ENCODE results near the gene SMC1B. TPM values are rescaled to one million over a fixed set of nuclear protein-coding genes. Genes with fewer than 3 reads are reported as not detected.
A peak's percentile ranks its signal among the peaks of the same experiment; 100 is the strongest.

SMC1B gene
- total and polyA plus RNA-seq, 5 donors from 2014 or later = not detected

- H3K27ac ChIP-seq (ENCODE audit: insufficient read depth, low read length, poor library complexity, severe bottlenecking) = no peak overlapping the region
- no peaks in the 10 kb centered on the region for H3K27me3 ChIP-seq (ENCODE audit: control insufficient read depth, insufficient read depth, low read length)
- ATAC-seq (ENCODE audit: low read depth in 2 of 2) (no peak), DNase-seq (no peak)
- H3K4me1 Mint-ChIP-seq = no peaks in the 10 kb centered on the region
- H3K4me3 Mint-ChIP-seq = no peak overlapping the region
- H3K4me3 ChIP-seq (ENCODE audit: low read depth, low read length) = no peak overlapping the region
- H3K36me3 Mint-ChIP-seq = no peaks in the 10 kb centered on the region
- H3K9me3 Mint-ChIP-seq = no peaks in the 10 kb centered on the region
- no peaks in the 10 kb centered on the region for H3K4me1 ChIP-seq (ENCODE audit: control insufficient read depth, insufficient read depth, low read length, poor library complexity, severe bottlenecking)
- H3K27ac Mint-ChIP-seq = no peak overlapping the region
- H3K27me3 Mint-ChIP-seq = peaks cover 9% of the 10 kb centered on the region
- no peaks in the 10 kb centered on the region for H3K36me3 ChIP-seq (ENCODE audit: control insufficient read depth, insufficient read depth, low read length)
- no peaks in the 10 kb centered on the region for H3K9me3 ChIP-seq (ENCODE audit: control insufficient read depth in 2 of 2, low read length in 2 of 2)
These were observed 42.2 kb upstream of the SMC1B start for GRCh38 chr22:45455621-45456020.

- Mint-ChIP-seq H3K9me3 (no peaks in the 10 kb centered on the region), H3K27ac (no peak overlapping the region), H3K36me3 (no peaks in the 10 kb centered on the region), H3K27me3 (peaks cover 9% of the 10 kb centered on the region), H3K4me3 (no peak overlapping the region), H3K4me1 (no peaks in the 10 kb centered on the region)
- Histone ChIP-seq H3K27ac (ENCODE audit: insufficient read depth, low read length, poor library complexity, severe bottlenecking) (no peak overlapping the region), H3K36me3 (ENCODE audit: control insufficient read depth, insufficient read depth, low read length) (no peaks in the 10 kb centered on the region), H3K4me1 (ENCODE audit: control insufficient read depth, insufficient read depth, low read length, poor library complexity, severe bottlenecking) (no peaks in the 10 kb centered on the region), H3K4me3 (ENCODE audit: low read depth, low read length) (no peak overlapping the region), H3K27me3 (ENCODE audit: control insufficient read depth, insufficient read depth, low read length) (no peaks in the 10 kb centered on the region), H3K9me3 (ENCODE audit: control insufficient read depth in 2 of 2, low read length in 2 of 2) (no peaks in the 10 kb centered on the region)
- DNase-seq (no peak), ATAC-seq (ENCODE audit: low read depth in 2 of 2) (no peak)
These were observed 41.8 kb upstream of the SMC1B start for GRCh38 chr22:45455212-45455611.

GRCh38 chr22:45454275-45454674 lies 40.9 kb upstream of the SMC1B start:
- Histone ChIP-seq H3K36me3 (ENCODE audit: control insufficient read depth, insufficient read depth, low read length) (no peaks in the 10 kb centered on the region), H3K9me3 (ENCODE audit: control insufficient read depth in 2 of 2, low read length in 2 of 2) (no peaks in the 10 kb centered on the region), H3K4me3 (ENCODE audit: low read depth, low read length) (no peak overlapping the region), H3K27ac (ENCODE audit: insufficient read depth, low read length, poor library complexity, severe bottlenecking) (no peak overlapping the region), H3K4me1 (ENCODE audit: control insufficient read depth, insufficient read depth, low read length, poor library complexity, severe bottlenecking) (no peaks in the 10 kb centered on the region), H3K27me3 (ENCODE audit: control insufficient read depth, insufficient read depth, low read length) (no peaks in the 10 kb centered on the region)
- H3K4me1 Mint-ChIP-seq = no peaks in the 10 kb centered on the region
- ATAC-seq (ENCODE audit: low read depth in 2 of 2) = no peak
- DNase-seq = no peak
- no peak overlapping the region for H3K27ac Mint-ChIP-seq
- H3K36me3 Mint-ChIP-seq = no peaks in the 10 kb centered on the region
- no peak overlapping the region for H3K4me3 Mint-ChIP-seq
- peaks cover 9% of the 10 kb centered on the region for H3K27me3 Mint-ChIP-seq
- no peaks in the 10 kb centered on the region for H3K9me3 Mint-ChIP-seq

GRCh38 chr22:45453764-45454163 lies 40.4 kb upstream of the SMC1B start:
- no peaks in the 10 kb centered on the region for H3K4me1 Mint-ChIP-seq
- H3K27me3 Mint-ChIP-seq = peaks cover 9% of the 10 kb centered on the region
- H3K27ac ChIP-seq (ENCODE audit: insufficient read depth, low read length, poor library complexity, severe bottlenecking) = no peak overlapping the region
- H3K36me3 ChIP-seq (ENCODE audit: control insufficient read depth, insufficient read depth, low read length) = no peaks in the 10 kb centered on the region
- no peak overlapping the region for H3K4me3 ChIP-seq (ENCODE audit: low read depth, low read length)
- no peak overlapping the region for H3K4me3 Mint-ChIP-seq
- no peaks in the 10 kb centered on the region for H3K9me3 Mint-ChIP-seq
- no peaks in the 10 kb centered on the region for H3K27me3 ChIP-seq (ENCODE audit: control insufficient read depth, insufficient read depth, low read length)
- H3K36me3 Mint-ChIP-seq = no peaks in the 10 kb centered on the region
- no peaks in the 10 kb centered on the region for H3K9me3 ChIP-seq (ENCODE audit: control insufficient read depth in 2 of 2, low read length in 2 of 2)
- ATAC-seq (ENCODE audit: low read depth in 2 of 2) (no peak), DNase-seq (no peak)
- H3K27ac Mint-ChIP-seq = no peak overlapping the region
- H3K4me1 ChIP-seq (ENCODE audit: control insufficient read depth, insufficient read depth, low read length, poor library complexity, severe bottlenecking) = no peaks in the 10 kb centered on the region

- Histone ChIP-seq H3K4me3 (ENCODE audit: low read depth, low read length) (no peak overlapping the region), H3K4me1 (ENCODE audit: control insufficient read depth, insufficient read depth, low read length, poor library complexity, severe bottlenecking) (no peaks in the 10 kb centered on the region), H3K9me3 (ENCODE audit: control insufficient read depth in 2 of 2, low read length in 2 of 2) (no peaks in the 10 kb centered on the region), H3K36me3 (ENCODE audit: control insufficient read depth, insufficient read depth, low read length) (no peaks in the 10 kb centered on the region), H3K27me3 (ENCODE audit: control insufficient read depth, insufficient read depth, low read length) (no peaks in the 10 kb centered on the region), H3K27ac (ENCODE audit: insufficient read depth, low read length, poor library complexity, severe bottlenecking) (no peak overlapping the region)
- Mint-ChIP-seq H3K9me3 (no peaks in the 10 kb centered on the region), H3K4me3 (no peak overlapping the region), H3K36me3 (no peaks in the 10 kb centered on the region), H3K27me3 (peaks cover 9% of the 10 kb centered on the region), H3K4me1 (no peaks in the 10 kb centered on the region), H3K27ac (no peak overlapping the region)
- no peak for ATAC-seq (ENCODE audit: low read depth in 2 of 2)
- no peak for DNase-seq
These were observed 39.4 kb upstream of the SMC1B start for GRCh38 chr22:45452565-45453379.

GRCh38 chr22:45451972-45452371 lies 38.6 kb upstream of the SMC1B start:
- ATAC-seq (ENCODE audit: low read depth in 2 of 2) (no peak), DNase-seq (no peak)
- Mint-ChIP-seq H3K4me3 (no peak overlapping the region), H3K9me3 (no peaks in the 10 kb centered on the region), H3K27ac (peak overlapping the region in 1 of 3 donors; percentile 17), H3K27me3 (peaks cover 9% of the 10 kb centered on the region), H3K36me3 (no peaks in the 10 kb centered on the region), H3K4me1 (no peaks in the 10 kb centered on the region)
- no peak overlapping the region for H3K4me3 ChIP-seq (ENCODE audit: low read depth, low read length)
- no peaks in the 10 kb centered on the region for H3K4me1 ChIP-seq (ENCODE audit: control insufficient read depth, insufficient read depth, low read length, poor library complexity, severe bottlenecking)
- H3K36me3 ChIP-seq (ENCODE audit: control insufficient read depth, insufficient read depth, low read length) = no peaks in the 10 kb centered on the region
- no peak overlapping the region for H3K27ac ChIP-seq (ENCODE audit: insufficient read depth, low read length, poor library complexity, severe bottlenecking)
- no peaks in the 10 kb centered on the region for H3K27me3 ChIP-seq (ENCODE audit: control insufficient read depth, insufficient read depth, low read length)
- H3K9me3 ChIP-seq (ENCODE audit: control insufficient read depth in 2 of 2, low read length in 2 of 2) = no peaks in the 10 kb centered on the region

GRCh38 chr22:45450921-45451651 lies 37.7 kb upstream of the SMC1B start:
- Mint-ChIP-seq H3K27me3 (peaks cover 9% of the 10 kb centered on the region), H3K9me3 (no peaks in the 10 kb centered on the region), H3K4me1 (no peaks in the 10 kb centered on the region), H3K27ac (no peak overlapping the region), H3K4me3 (no peak overlapping the region), H3K36me3 (no peaks in the 10 kb centered on the region)
- no peaks in the 10 kb centered on the region for H3K27me3 ChIP-seq (ENCODE audit: control insufficient read depth, insufficient read depth, low read length)
- no peak overlapping the region for H3K4me3 ChIP-seq (ENCODE audit: low read depth, low read length)
- no peak for DNase-seq
- ATAC-seq (ENCODE audit: low read depth in 2 of 2) = no peak
- H3K27ac ChIP-seq (ENCODE audit: insufficient read depth, low read length, poor library complexity, severe bottlenecking) = no peak overlapping the region
- no peaks in the 10 kb centered on the region for H3K4me1 ChIP-seq (ENCODE audit: control insufficient read depth, insufficient read depth, low read length, poor library complexity, severe bottlenecking)
- H3K9me3 ChIP-seq (ENCODE audit: control insufficient read depth in 2 of 2, low read length in 2 of 2) = no peaks in the 10 kb centered on the region
- no peaks in the 10 kb centered on the region for H3K36me3 ChIP-seq (ENCODE audit: control insufficient read depth, insufficient read depth, low read length)
